Measurements from ENCODE around the gene OSBPL9.

Gene OSBPL9

DNA sequence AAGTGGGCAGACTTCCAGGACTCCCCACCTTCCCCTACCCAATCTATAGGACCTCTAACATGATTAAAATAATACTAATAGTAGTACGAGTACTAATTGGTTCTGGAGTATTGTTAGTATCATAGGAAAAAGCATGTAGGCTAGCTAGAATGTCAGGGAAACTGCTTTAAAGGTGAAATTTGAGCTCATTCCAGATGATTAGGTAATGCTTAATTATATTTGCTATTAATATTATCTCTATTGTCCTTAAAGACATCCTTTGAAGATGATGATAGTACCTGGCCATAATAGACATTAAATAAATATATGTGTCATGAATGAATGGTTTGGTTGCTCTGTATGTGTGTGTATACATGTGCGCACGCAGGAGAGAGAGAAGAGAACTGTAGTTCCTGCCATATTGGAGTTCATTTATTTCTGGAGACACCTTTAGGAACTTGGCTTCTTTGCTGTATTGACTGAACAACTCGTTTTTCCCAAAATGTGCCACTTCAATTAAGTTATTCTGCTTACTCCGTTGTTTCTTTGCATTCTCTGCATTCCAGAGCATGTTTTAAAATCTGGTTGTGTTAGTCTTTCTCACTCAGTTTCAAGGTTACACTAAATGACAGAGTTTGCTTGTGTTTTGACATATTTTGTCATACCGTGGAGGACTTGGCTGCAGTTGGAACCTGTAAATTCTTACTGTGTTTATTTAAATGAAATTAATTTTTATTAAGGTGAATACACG is 117.1 kb downstream of the OSBPL9 start:
- no peak overlapping the region for H2BK5ac ChIP-seq (ENCODE audit: low read length)
- H3K79me2 ChIP-seq (ENCODE audit: control insufficient read depth, insufficient read depth, low read length), result peaks cover 20% of the 10 kb centered on the region
- DNase-seq, result no peak
- H3K56ac ChIP-seq (ENCODE audit: low read length), result no peak overlapping the region
- no peak overlapping the region for H3K4me2 ChIP-seq (ENCODE audit: low read length)
- peaks cover 5% of the 10 kb centered on the region for H3K79me1 ChIP-seq (ENCODE audit: low read length)
- H3K4ac ChIP-seq (ENCODE audit: low read depth, low read length), result no peak overlapping the region
- H3K4me3 ChIP-seq (ENCODE audit: low read length), result no peak overlapping the region
- no peak overlapping the region for H3K27ac ChIP-seq (ENCODE audit: low read depth, low read length)
- no peak overlapping the region for H3K23ac ChIP-seq (ENCODE audit: low read length)
- no peak overlapping the region for H4K8ac ChIP-seq (ENCODE audit: low read depth, low read length)
- H3K18ac ChIP-seq (ENCODE audit: low read length), result no peak overlapping the region
- no peak overlapping the region for H3K9ac ChIP-seq (ENCODE audit: low read length)
- WGBS (ENCODE audit: extremely low coverage, insufficient coverage, low lambda C conversion rate), result no CpG with 5 or more reads among the region's 7 CpGs
- no peak overlapping the region for H2BK120ac ChIP-seq (ENCODE audit: low read depth, low read length)
- no peak overlapping the region for H2AK5ac ChIP-seq (ENCODE audit: low read length)
- H3K27me3 ChIP-seq (ENCODE audit: insufficient read depth, low read length, poor library complexity), result no peaks in the 10 kb centered on the region
- no peak overlapping the region for H2BK15ac ChIP-seq (replicated peaks; ENCODE audit: low read depth)
- H4K5ac ChIP-seq (ENCODE audit: low read length), result no peak overlapping the region
- H3K4me1 ChIP-seq (ENCODE audit: control insufficient read depth, low read depth, low read length), result no peaks in the 10 kb centered on the region
- no peaks in the 10 kb centered on the region for H3K36me3 ChIP-seq (ENCODE audit: control insufficient read depth, insufficient read depth, low read length)

DNA sequence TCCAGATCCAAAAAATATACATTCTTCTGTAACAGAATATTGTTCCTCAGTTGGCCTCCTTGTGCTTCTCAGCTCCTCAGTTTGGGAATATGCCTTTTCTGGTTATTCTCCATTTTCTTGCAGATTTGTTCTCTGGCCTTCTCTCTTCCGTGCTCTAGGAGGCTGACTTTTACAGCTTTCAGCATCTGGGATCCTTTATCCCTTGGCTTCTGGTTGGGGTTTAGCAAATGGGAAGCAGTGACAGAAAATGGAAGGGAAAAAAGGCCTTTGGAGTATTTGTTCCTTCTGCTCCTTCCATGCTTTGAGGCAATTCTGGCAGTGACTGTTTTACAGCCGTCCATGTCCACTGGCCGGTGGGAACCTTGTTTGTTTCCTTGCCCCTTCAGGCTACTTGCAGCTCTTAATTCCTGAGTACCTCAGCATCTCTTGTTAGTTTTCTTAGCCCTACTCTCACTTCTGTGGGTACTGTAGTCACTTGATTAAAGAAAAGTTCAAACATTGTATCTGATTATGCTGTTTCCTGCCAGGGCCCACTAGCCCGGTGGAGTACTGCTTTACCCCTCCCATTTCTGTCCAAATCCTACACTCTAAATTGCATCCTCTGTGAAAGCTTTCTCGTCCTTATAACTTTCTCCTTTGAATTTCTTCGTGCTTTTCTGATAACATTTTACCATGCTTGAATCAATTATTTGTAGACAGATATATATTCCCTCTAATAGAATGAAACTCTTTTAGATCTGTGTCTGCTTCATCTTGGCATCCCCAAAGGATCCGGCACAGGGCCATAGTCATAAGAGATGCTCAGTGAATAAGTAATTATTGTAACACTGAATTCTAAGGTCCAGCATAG is 118.2 kb downstream of the OSBPL9 start:
- no peak for DNase-seq
- WGBS (ENCODE audit: extremely low coverage, insufficient coverage, low lambda C conversion rate), result no CpG with 5 or more reads among the region's 7 CpGs
- no peak overlapping the region for H3K27ac ChIP-seq (ENCODE audit: low read depth, low read length)

DNA sequence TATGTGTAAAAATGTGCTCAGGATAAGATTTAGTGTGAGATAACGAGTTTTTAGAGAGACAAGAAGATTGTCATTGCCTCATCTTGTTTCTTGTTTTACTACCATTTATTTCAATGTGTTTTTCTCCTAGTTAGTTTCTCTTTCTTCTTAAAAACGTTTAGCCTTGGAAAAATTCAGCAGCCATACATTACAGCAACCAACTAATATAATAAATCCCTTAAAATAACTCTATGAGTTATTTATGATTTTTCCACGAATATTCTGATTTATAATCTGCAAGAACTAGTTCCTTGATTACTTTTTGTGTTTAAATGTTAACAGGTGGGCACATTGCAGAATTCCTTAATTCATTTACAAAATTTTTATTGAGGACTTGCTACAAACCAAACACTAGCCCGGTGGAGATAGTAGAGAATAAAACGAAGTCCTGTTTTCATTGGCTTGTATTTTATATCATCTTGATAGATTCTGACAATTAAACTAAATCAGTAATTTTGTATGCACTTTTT is 118.9 kb downstream of the OSBPL9 start:
- Histone ChIP-seq H2BK5ac (ENCODE audit: low read length) (no peak overlapping the region), H3K4ac (ENCODE audit: low read depth, low read length) (no peak overlapping the region), H3K9ac (ENCODE audit: low read length) (no peak overlapping the region), H3K36me3 (ENCODE audit: control insufficient read depth, insufficient read depth, low read length) (no peaks in the 10 kb centered on the region), H3K56ac (ENCODE audit: low read length) (no peak overlapping the region), H3K79me2 (ENCODE audit: control insufficient read depth, insufficient read depth, low read length) (peaks cover 17% of the 10 kb centered on the region), H3K27me3 (ENCODE audit: insufficient read depth, low read length, poor library complexity) (no peaks in the 10 kb centered on the region), H3K23ac (ENCODE audit: low read length) (no peak overlapping the region), H3K4me1 (ENCODE audit: control insufficient read depth, low read depth, low read length) (no peaks in the 10 kb centered on the region), H4K8ac (ENCODE audit: low read depth, low read length) (no peak overlapping the region), H2BK120ac (ENCODE audit: low read depth, low read length) (no peak overlapping the region), H2AK5ac (ENCODE audit: low read length) (no peak overlapping the region), H2BK15ac (replicated peaks; ENCODE audit: low read depth) (no peak overlapping the region), H3K4me3 (ENCODE audit: low read length) (no peak overlapping the region), H3K79me1 (ENCODE audit: low read length) (peaks cover 5% of the 10 kb centered on the region), H3K27ac (ENCODE audit: low read depth, low read length) (no peak overlapping the region), H3K4me2 (ENCODE audit: low read length) (no peak overlapping the region), H4K5ac (ENCODE audit: low read length) (no peak overlapping the region), H3K18ac (ENCODE audit: low read length) (no peak overlapping the region)
- WGBS (ENCODE audit: extremely low coverage, insufficient coverage, low lambda C conversion rate), result 100% methylated on average over 1 of the region's 5 CpGs
- DNase-seq, result no peak

More for the DNA sequence above, 118.2 kb downstream of the OSBPL9 start:
- H3K23ac ChIP-seq (ENCODE audit: low read length), result no peak overlapping the region
- H3K9ac ChIP-seq (ENCODE audit: low read length), result no peak overlapping the region
- H2BK15ac ChIP-seq (replicated peaks; ENCODE audit: low read depth), result no peak overlapping the region
- no peaks in the 10 kb centered on the region for H3K27me3 ChIP-seq (ENCODE audit: insufficient read depth, low read length, poor library complexity)
- H3K36me3 ChIP-seq (ENCODE audit: control insufficient read depth, insufficient read depth, low read length), result no peaks in the 10 kb centered on the region
- H3K79me2 ChIP-seq (ENCODE audit: control insufficient read depth, insufficient read depth, low read length), result peaks cover 20% of the 10 kb centered on the region
- no peak overlapping the region for H2BK5ac ChIP-seq (ENCODE audit: low read length)
- H3K4me1 ChIP-seq (ENCODE audit: control insufficient read depth, low read depth, low read length), result no peaks in the 10 kb centered on the region
- no peak overlapping the region for H4K5ac ChIP-seq (ENCODE audit: low read length)
- no peak overlapping the region for H3K18ac ChIP-seq (ENCODE audit: low read length)
- no peak overlapping the region for H3K4me3 ChIP-seq (ENCODE audit: low read length)
- H3K79me1 ChIP-seq (ENCODE audit: low read length), result peaks cover 5% of the 10 kb centered on the region
- no peak overlapping the region for H3K4me2 ChIP-seq (ENCODE audit: low read length)
- H4K8ac ChIP-seq (ENCODE audit: low read depth, low read length), result no peak overlapping the region
- H3K56ac ChIP-seq (ENCODE audit: low read length), result no peak overlapping the region
- H2BK120ac ChIP-seq (ENCODE audit: low read depth, low read length), result no peak overlapping the region
- H3K4ac ChIP-seq (ENCODE audit: low read depth, low read length), result peak overlapping the region; percentile 36
- H2AK5ac ChIP-seq (ENCODE audit: low read length), result no peak overlapping the region

DNA sequence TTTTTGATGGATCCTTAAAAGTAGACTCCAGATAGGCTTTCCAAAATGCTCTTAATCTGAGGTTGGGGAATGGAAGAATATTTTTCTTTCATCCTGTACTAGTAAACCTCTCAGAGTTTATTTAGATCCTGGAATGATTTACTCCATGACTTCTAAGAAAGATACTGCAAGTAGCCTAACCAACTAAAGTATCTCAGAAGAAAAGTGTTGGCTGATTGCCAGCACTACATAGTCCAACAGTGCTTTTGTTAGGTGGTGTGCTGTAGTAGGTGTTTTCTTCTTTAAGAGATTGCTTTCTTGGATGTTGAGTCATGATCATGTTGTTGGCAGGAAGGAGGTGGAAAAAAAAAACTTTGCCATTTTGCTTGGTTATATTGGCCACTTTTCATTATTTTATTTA is 119.8 kb downstream of the OSBPL9 start:
- Histone ChIP-seq H4K5ac (ENCODE audit: low read length) (no peak overlapping the region), H3K27ac (ENCODE audit: low read depth, low read length) (no peak overlapping the region), H3K23ac (ENCODE audit: low read length) (no peak overlapping the region), H2BK15ac (replicated peaks; ENCODE audit: low read depth) (no peak overlapping the region), H3K79me1 (ENCODE audit: low read length) (peaks cover 5% of the 10 kb centered on the region), H2AK5ac (ENCODE audit: low read length) (no peak overlapping the region), H3K79me2 (ENCODE audit: control insufficient read depth, insufficient read depth, low read length) (peaks cover 12% of the 10 kb centered on the region), H2BK5ac (ENCODE audit: low read length) (no peak overlapping the region), H3K4me1 (ENCODE audit: control insufficient read depth, low read depth, low read length) (no peaks in the 10 kb centered on the region), H3K36me3 (ENCODE audit: control insufficient read depth, insufficient read depth, low read length) (no peaks in the 10 kb centered on the region), H3K4ac (ENCODE audit: low read depth, low read length) (no peak overlapping the region), H3K56ac (ENCODE audit: low read length) (no peak overlapping the region), H3K4me2 (ENCODE audit: low read length) (no peak overlapping the region), H3K9ac (ENCODE audit: low read length) (no peak overlapping the region), H3K18ac (ENCODE audit: low read length) (no peak overlapping the region), H2BK120ac (ENCODE audit: low read depth, low read length) (no peak overlapping the region), H4K8ac (ENCODE audit: low read depth, low read length) (no peak overlapping the region), H3K27me3 (ENCODE audit: insufficient read depth, low read length, poor library complexity) (no peaks in the 10 kb centered on the region), H3K4me3 (ENCODE audit: low read length) (no peak overlapping the region)
- no peak for DNase-seq

DNA sequence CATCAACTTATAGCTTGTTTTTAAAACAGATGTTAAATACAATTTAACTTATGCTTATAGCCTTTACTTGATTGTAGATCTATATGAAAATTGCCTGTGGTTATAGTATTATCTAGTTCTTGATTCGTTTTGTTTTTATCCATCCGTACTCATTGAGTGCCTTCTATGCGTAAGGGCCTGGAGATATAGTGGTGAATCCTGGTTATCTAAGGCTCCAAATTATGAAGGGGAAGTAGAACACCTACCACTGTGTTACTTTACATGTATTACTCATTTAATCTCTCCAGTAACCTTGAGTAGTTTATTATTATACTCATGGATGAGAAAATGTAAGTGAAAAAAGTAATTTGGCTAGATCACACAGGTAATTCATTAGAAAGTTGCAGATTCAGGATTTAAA is 121.8 kb downstream of the OSBPL9 start:
- H2BK120ac ChIP-seq (ENCODE audit: low read depth, low read length), result no peak overlapping the region
- H4K5ac ChIP-seq (ENCODE audit: low read length), result no peak overlapping the region
- no peak overlapping the region for H2AK5ac ChIP-seq (ENCODE audit: low read length)
- H3K36me3 ChIP-seq (ENCODE audit: control insufficient read depth, insufficient read depth, low read length), result no peaks in the 10 kb centered on the region
- H3K27ac ChIP-seq (ENCODE audit: low read depth, low read length), result no peak overlapping the region
- H3K56ac ChIP-seq (ENCODE audit: low read length), result no peak overlapping the region
- no peak overlapping the region for H4K8ac ChIP-seq (ENCODE audit: low read depth, low read length)
- no peak overlapping the region for H3K18ac ChIP-seq (ENCODE audit: low read length)
- no peak overlapping the region for H2BK15ac ChIP-seq (replicated peaks; ENCODE audit: low read depth)
- no peak overlapping the region for H3K9ac ChIP-seq (ENCODE audit: low read length)
- H3K4me1 ChIP-seq (ENCODE audit: control insufficient read depth, low read depth, low read length), result no peaks in the 10 kb centered on the region
- no peaks in the 10 kb centered on the region for H3K79me1 ChIP-seq (ENCODE audit: low read length)
- H3K79me2 ChIP-seq (ENCODE audit: control insufficient read depth, insufficient read depth, low read length), result peaks cover 5% of the 10 kb centered on the region
- H3K4ac ChIP-seq (ENCODE audit: low read depth, low read length), result no peak overlapping the region
- DNase-seq, result no peak
- WGBS (ENCODE audit: extremely low coverage, insufficient coverage, low lambda C conversion rate), result no CpG with 5 or more reads among the region's 3 CpGs
- no peaks in the 10 kb centered on the region for H3K27me3 ChIP-seq (ENCODE audit: insufficient read depth, low read length, poor library complexity)
- no peak overlapping the region for H3K4me2 ChIP-seq (ENCODE audit: low read length)
- H2BK5ac ChIP-seq (ENCODE audit: low read length), result no peak overlapping the region
- no peak overlapping the region for H3K4me3 ChIP-seq (ENCODE audit: low read length)
- no peak overlapping the region for H3K23ac ChIP-seq (ENCODE audit: low read length)

Data from mesendoderm (in vitro differentiated cells).